Cardiac muscle cell (in vitro differentiated cells and primary cell): ENCODE measurements around the gene FAM76A. TPM values are rescaled to one million over a fixed set of nuclear protein-coding genes. Genes with fewer than 3 reads are reported as not detected.
A peak's percentile ranks its signal among the peaks of the same experiment; 100 is the strongest.

Experiments used
- DNase-seq, 2 donors: peaks; one replicate each; pipeline versions ENCODE4 v3.0.0 to v3.0.0-alpha.2; 2010 to 2017; ENCODE audit warnings: low read depth in 1 of 2, low spot score in 1 of 2
- H3K27ac ChIP-seq: fragments of 200-600 bp; sonication (generic); 2 replicates; pipeline ENCODE4 v1.5.1; 2016
- H3K27me3 ChIP-seq: fragments of 200-600 bp; sonication (generic); 2 replicates; pipeline ENCODE4 v1.6.0; 2016; ENCODE audit warnings: control low read depth
- H3K36me3 ChIP-seq: fragments of 200-600 bp; sonication (generic); 2 replicates; pipeline ENCODE4 v1.5.1; 2016; ENCODE audit warnings: control low read depth
- H3K4me1 ChIP-seq: fragments of 200-600 bp; sonication (generic); 2 replicates; pipeline ENCODE4 v1.8.1; 2017; ENCODE audit warnings: low read depth, mild to moderate bottlenecking, mixed run types
- H3K4me3 ChIP-seq: fragments of 200-600 bp; sonication (generic); 2 replicates; pipeline ENCODE4 v1.5.1; 2016; ENCODE audit warnings: mild to moderate bottlenecking
- H3K9me3 ChIP-seq: fragments of 200-600 bp; sonication (generic); 2 replicates; pipeline ENCODE4 v1.5.1; 2017; ENCODE audit warnings: low read depth, mild to moderate bottlenecking, control low read depth
- polyA plus RNA-seq: library from polyadenylated mRNA; unstranded; fragments of >200 nt; fragmentation: Nextera tagmentation; extraction: Ambion mirVana; gene quantifications from 2 replicates; pipeline ENCODE4 v1.2.1, GENCODE V29; 2016
- total RNA-seq: library from RNA; depleted of rRNA; stranded (reverse); fragments of >200 nt; gene quantifications from 2 replicates; pipeline ENCODE4 v1.2.3, GENCODE V29; 2016
- TF ChIP-seq, protein P1 (sequence below): IDR thresholded peaks from 2 replicates; pipeline ENCODE4 v1.5.1; 2012; ENCODE audit warnings: low read depth, mild to moderate bottlenecking, low read length

FAM76A gene
- total and polyA plus RNA-seq, 2 experiments from 2014 or later = 3.5 to 13.4 TPM

DNA sequence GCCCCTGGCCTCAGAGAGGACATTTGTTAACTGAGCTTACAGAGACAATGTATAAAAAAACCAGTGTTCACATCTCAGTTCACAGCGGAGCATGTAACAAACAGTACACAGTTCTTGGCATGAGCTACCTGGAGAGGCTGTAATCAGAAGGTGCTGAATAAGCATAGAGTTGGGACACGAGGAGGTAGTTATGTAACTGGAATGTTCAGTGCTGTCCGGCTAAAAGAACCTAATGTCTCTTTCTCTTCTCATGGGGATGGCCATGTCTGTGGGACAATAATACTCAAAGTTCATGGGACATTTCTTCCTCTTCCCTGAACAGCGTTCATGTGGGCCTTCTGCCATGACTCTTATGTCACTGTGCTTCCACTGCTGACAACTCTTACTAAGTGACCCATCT is 30.1 kb downstream of the FAM76A start:
- DNase-seq = no peak
- no peak overlapping the region for H3K27ac ChIP-seq
- H3K27me3 ChIP-seq = no peaks in the 10 kb centered on the region
- TF ChIP-seq, protein P1, sequence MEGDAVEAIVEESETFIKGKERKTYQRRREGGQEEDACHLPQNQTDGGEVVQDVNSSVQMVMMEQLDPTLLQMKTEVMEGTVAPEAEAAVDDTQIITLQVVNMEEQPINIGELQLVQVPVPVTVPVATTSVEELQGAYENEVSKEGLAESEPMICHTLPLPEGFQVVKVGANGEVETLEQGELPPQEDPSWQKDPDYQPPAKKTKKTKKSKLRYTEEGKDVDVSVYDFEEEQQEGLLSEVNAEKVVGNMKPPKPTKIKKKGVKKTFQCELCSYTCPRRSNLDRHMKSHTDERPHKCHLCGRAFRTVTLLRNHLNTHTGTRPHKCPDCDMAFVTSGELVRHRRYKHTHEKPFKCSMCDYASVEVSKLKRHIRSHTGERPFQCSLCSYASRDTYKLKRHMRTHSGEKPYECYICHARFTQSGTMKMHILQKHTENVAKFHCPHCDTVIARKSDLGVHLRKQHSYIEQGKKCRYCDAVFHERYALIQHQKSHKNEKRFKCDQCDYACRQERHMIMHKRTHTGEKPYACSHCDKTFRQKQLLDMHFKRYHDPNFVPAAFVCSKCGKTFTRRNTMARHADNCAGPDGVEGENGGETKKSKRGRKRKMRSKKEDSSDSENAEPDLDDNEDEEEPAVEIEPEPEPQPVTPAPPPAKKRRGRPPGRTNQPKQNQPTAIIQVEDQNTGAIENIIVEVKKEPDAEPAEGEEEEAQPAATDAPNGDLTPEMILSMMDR = no peak
- no peak overlapping the region for H3K4me3 ChIP-seq
- peaks cover 13% of the 10 kb centered on the region for H3K36me3 ChIP-seq
- no peaks in the 10 kb centered on the region for H3K9me3 ChIP-seq
- no peaks in the 10 kb centered on the region for H3K4me1 ChIP-seq

DNA sequence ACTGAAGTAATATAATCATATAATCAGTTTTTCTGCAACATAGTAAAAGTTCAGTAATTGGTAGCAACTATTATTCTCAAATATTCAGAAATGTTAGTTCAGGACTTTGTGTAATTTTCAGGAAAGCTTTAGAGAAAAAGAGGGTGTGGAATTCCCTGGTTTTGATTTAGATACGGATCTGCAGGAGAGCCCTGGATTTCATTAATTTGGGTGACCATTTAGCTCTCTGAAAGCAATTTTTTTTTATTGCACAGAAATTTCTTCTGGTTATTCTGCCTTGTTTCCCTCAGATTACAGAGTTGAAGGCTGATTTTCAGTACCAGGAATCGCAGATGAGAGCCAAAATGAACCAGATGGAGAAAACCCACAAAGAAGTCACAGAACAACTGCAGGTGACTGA is 33.5 kb downstream of the FAM76A start:
- TF ChIP-seq, protein P1 = no peak
- Histone ChIP-seq H3K27me3 (no peaks in the 10 kb centered on the region), H3K36me3 (peaks cover 13% of the 10 kb centered on the region), H3K4me1 (no peaks in the 10 kb centered on the region), H3K27ac (no peak overlapping the region), H3K9me3 (no peaks in the 10 kb centered on the region), H3K4me3 (no peak overlapping the region)
- DNase-seq = no peak

DNA sequence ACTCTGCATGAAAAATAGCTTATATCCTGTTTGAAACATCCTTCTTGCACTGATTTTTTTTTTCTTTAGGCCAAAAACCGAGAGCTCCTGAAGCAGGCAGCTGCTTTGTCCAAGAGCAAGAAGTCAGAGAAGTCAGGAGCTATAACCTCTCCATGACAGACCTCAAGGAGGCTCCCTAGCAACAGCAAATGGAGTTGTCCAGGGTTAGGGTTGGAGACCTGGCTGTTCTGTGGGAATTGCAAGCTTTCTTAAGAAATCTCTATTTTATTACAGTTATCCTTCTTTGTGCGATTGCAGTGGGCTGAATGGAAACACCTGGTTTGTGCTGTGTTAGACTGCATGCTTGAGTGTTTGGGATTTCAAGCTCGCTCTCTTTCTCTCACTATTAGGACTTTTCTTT is 34.7 kb downstream of the FAM76A start:
- H3K27ac ChIP-seq = no peak overlapping the region
- peak; percentile 5 to 54 for DNase-seq
- no peaks in the 10 kb centered on the region for H3K27me3 ChIP-seq
- H3K9me3 ChIP-seq = no peaks in the 10 kb centered on the region
- peaks cover 10% of the 10 kb centered on the region for H3K36me3 ChIP-seq
- no peak overlapping the region for H3K4me3 ChIP-seq
- TF ChIP-seq, protein P1 = no peak
- no peaks in the 10 kb centered on the region for H3K4me1 ChIP-seq

DNA sequence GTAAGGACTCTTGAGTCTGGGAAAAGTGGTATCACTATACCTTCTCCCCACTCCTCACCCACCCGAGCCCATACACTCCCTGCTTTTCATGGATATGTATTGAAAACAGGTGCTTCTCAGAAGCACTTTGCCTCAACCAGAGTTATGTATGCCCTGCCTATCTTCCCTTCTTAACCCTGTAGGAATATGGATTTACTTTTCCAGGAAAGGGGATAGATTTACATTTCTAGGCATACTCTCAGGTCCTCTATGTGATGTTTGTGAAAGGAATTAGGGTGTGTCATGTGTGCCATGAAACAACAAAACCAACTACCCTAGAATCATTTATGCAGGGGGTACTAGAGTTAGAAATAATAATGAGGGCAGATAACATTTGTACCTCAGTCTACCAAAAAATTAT is 36.3 kb downstream of the FAM76A start:
- H3K4me1 ChIP-seq = no peaks in the 10 kb centered on the region
- no peaks in the 10 kb centered on the region for H3K9me3 ChIP-seq
- TF ChIP-seq, protein P1 = no peak

DNA sequence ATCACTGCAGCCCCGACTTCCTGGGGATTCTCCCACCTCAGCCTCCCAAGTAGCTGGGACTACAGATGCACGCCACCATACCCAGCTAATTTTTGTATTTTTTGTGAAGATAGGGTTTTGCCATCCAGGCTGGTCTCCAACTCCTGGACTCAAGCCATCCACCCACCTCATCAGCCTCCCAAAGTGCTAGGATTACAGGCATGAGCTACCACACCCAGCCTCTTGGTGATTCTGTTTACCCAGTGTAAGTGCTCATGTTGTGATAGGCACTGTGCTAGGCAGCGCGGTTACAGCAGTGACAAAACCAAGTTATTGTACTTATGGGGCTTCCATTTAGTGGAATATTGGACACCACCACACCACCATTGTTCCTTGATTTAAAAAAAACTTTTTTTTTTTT is 37.6 kb downstream of the FAM76A start:
- H3K4me1 ChIP-seq = no peaks in the 10 kb centered on the region
- H3K36me3 ChIP-seq = no peaks in the 10 kb centered on the region
- H3K27me3 ChIP-seq = no peaks in the 10 kb centered on the region
- no peaks in the 10 kb centered on the region for H3K9me3 ChIP-seq
- TF ChIP-seq, protein P1 = no peak
- DNase-seq = no peak
- H3K27ac ChIP-seq = no peak overlapping the region
- no peak overlapping the region for H3K4me3 ChIP-seq

More for the DNA sequence above, 36.3 kb downstream of the FAM76A start:
- no peak overlapping the region for H3K4me3 ChIP-seq
- H3K27ac ChIP-seq = no peak overlapping the region
- H3K36me3 ChIP-seq = no peaks in the 10 kb centered on the region
- no peak for DNase-seq
- no peaks in the 10 kb centered on the region for H3K27me3 ChIP-seq

DNA sequence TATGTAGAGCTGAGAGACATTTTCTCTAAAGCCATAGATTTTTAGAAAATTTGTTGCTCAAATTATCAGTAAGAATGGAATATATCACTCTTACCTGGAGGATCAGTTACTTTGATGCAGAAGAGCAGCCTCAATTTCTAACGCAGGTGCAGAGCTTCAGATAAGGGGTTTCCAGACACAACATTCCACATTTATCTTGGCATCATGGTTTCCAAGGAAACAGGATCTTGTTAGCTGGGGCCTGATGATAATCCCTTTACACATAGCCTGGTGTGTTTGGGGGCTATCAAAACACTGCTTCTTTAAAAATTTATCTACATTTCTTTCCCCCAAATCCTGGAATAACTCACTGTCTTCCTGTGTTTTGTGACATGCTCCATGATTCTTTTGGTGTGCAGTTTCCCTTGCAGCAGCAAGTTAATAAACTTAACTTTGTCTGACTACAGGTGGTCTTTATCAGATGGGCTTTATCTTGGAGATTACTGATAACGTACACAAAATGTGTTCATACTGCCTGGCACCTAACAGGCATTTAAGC is 44.6 kb downstream of the FAM76A start:
- Histone ChIP-seq H3K4me3 (no peak overlapping the region), H3K36me3 (no peaks in the 10 kb centered on the region), H3K27ac (no peak overlapping the region), H3K9me3 (no peaks in the 10 kb centered on the region), H3K27me3 (no peaks in the 10 kb centered on the region), H3K4me1 (no peaks in the 10 kb centered on the region)
- DNase-seq = no peak
- TF ChIP-seq, protein P1 = no peak
